Retinal pigment epithelial cell (primary cell): ENCODE results near the gene TEN1.

Experiments
- DNase-seq: peaks from one replicate; pipeline ENCODE4 v3.0.0-alpha.2; 2010; ENCODE audit warnings: low read depth
- H3K4me3 ChIP-seq: 2 replicates; pipeline ENCODE4 v1.5.1; 2011; ENCODE audit warnings: mild to moderate bottlenecking, low read length, control low read depth, moderate library complexity
- TF ChIP-seq, protein P1 (sequence below): conservative IDR thresholded peaks from 2 replicates; pipeline ENCODE4 v1.5.1; 2011; ENCODE audit warnings: low read depth, low read length, control low read depth, inconsistent platforms

TEN1 gene

GRCh38 chr17:75979705-75980187 lies 706 bp downstream of the TEN1 start:
- H3K4me3 ChIP-seq: peak overlapping the region; percentile 85
- DNase-seq: peak; percentile 72
- TF ChIP-seq, protein P1, sequence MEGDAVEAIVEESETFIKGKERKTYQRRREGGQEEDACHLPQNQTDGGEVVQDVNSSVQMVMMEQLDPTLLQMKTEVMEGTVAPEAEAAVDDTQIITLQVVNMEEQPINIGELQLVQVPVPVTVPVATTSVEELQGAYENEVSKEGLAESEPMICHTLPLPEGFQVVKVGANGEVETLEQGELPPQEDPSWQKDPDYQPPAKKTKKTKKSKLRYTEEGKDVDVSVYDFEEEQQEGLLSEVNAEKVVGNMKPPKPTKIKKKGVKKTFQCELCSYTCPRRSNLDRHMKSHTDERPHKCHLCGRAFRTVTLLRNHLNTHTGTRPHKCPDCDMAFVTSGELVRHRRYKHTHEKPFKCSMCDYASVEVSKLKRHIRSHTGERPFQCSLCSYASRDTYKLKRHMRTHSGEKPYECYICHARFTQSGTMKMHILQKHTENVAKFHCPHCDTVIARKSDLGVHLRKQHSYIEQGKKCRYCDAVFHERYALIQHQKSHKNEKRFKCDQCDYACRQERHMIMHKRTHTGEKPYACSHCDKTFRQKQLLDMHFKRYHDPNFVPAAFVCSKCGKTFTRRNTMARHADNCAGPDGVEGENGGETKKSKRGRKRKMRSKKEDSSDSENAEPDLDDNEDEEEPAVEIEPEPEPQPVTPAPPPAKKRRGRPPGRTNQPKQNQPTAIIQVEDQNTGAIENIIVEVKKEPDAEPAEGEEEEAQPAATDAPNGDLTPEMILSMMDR: no peak

- H3K4me3 ChIP-seq: peak overlapping the region; percentile 85
- no peak for DNase-seq
- TF ChIP-seq, protein P1: no peak
These were observed 1.4 kb downstream of the TEN1 start for GRCh38 chr17:75980188-75981018.

DNA sequence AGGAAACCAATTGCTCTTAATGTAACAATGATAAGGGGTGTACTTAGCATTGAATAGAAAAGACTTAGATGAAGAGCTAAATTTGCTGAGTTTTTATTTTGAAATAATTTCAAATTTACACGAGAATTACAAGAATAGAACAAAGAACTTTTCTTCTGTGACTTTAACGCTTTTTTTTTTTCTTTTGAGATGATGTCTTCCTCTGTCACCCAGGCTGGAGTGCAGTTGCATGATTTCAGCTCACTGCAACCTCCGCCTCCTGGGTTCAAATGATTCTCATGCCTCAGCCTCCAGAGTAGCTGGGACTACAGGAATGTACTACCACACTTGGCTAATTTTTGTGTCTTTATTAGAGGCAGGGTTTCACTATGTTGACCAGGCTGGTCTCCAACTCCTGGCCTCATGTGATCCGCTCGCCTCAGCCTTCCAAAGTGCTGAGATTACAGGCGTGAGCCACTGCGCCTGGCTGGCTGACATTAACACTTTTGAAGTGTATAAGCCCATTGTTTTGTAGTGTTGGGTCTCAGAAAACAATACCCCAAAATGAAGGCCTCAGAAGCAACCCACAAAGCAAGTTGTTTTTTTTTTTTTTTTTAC lies 2.1 kb downstream of the TEN1 start:
- DNase-seq: no peak
- TF ChIP-seq, protein P1: no peak
- no peak overlapping the region for H3K4me3 ChIP-seq

GRCh38 chr17:75983501-75984181 lies 4.6 kb downstream of the TEN1 start:
- no peak overlapping the region for H3K4me3 ChIP-seq
- TF ChIP-seq, protein P1: no peak
- DNase-seq: peak; percentile 46

GRCh38 chr17:75985986-75986385 lies 6.9 kb downstream of the TEN1 start:
- no peak for DNase-seq
- H3K4me3 ChIP-seq: no peak overlapping the region
- TF ChIP-seq, protein P1: no peak

- H3K4me3 ChIP-seq: no peak overlapping the region
- TF ChIP-seq, protein P1: no peak
- no peak for DNase-seq
These were observed 8.0 kb downstream of the TEN1 start for GRCh38 chr17:75987041-75987440.
